Osteocyte (in vitro differentiated cells): ENCODE data around the gene CALR3. TPM values are rescaled to one million over a fixed set of nuclear protein-coding genes. Genes with fewer than 3 reads are reported as not detected.
A peak's percentile ranks its signal among the peaks of the same experiment; 100 is the strongest.

Source experiments
- DNase-seq: peaks from one replicate; pipeline ENCODE4 v3.0.0; 2021; ENCODE audit warnings: mixed read lengths; ENCODE audit not compliant: unreplicated experiment; ENCODE audit errors: extremely low spot score
- H3K27ac Mint-ChIP-seq: one replicate; pipeline ENCODE4 v1.8.0; 2021; ENCODE audit warnings: mild to moderate bottlenecking, mixed read lengths; ENCODE audit not compliant: unreplicated experiment
- H3K27me3 Mint-ChIP-seq: one replicate; pipeline ENCODE4 v1.8.0; 2021; ENCODE audit warnings: mixed read lengths; ENCODE audit not compliant: unreplicated experiment
- H3K36me3 Mint-ChIP-seq: one replicate; pipeline ENCODE4 v1.8.0; 2021; ENCODE audit warnings: mixed read lengths; ENCODE audit not compliant: unreplicated experiment
- H3K4me1 Mint-ChIP-seq: one replicate; pipeline ENCODE4 v1.8.0; 2021; ENCODE audit warnings: mixed read lengths; ENCODE audit not compliant: unreplicated experiment
- H3K4me3 Mint-ChIP-seq: one replicate; pipeline ENCODE4 v1.8.0; 2021; ENCODE audit warnings: mild to moderate bottlenecking, moderate library complexity, mixed read lengths; ENCODE audit not compliant: unreplicated experiment
- H3K9me3 Mint-ChIP-seq: one replicate; pipeline ENCODE4 v1.8.0; 2021; ENCODE audit warnings: mixed read lengths; ENCODE audit not compliant: unreplicated experiment
- CTCF ChIP-seq: fragments of 200-600 bp; sonication (generic); IDR thresholded peaks from 2 replicates; pipeline ENCODE4 v1.5.0; 2021; ENCODE audit warnings: antibody characterized with exemption, mild to moderate bottlenecking, moderate library complexity
- total RNA-seq: library from RNA; stranded (reverse); gene quantifications from 2 replicates; pipeline ENCODE4 v1.2.1, GENCODE V29; 2021

The CALR3 gene
- total RNA-seq, 1 donor from 2014 or later: not detected

- Mint-ChIP-seq H3K4me3 (no peak overlapping the region), H3K27ac (no peak overlapping the region), H3K27me3 (no peaks in the 10 kb centered on the region), H3K4me1 (peaks cover 72% of the 10 kb centered on the region), H3K9me3 (no peaks in the 10 kb centered on the region), H3K36me3 (no peaks in the 10 kb centered on the region)
- DNase-seq: no peak
- no peak for TF ChIP-seq CTCF
Observed at GRCh38 chr19:16459680-16460079, 36.3 kb downstream of the CALR3 start.

GRCh38 chr19:16458391-16459341 lies 37.3 kb downstream of the CALR3 start:
- H3K36me3 Mint-ChIP-seq: peaks cover 3% of the 10 kb centered on the region
- no peak for TF ChIP-seq CTCF
- DNase-seq: no peak
- no peak overlapping the region for H3K4me3 Mint-ChIP-seq
- no peaks in the 10 kb centered on the region for H3K9me3 Mint-ChIP-seq
- H3K27ac Mint-ChIP-seq: peak overlapping the region; percentile 81
- peaks cover 72% of the 10 kb centered on the region for H3K4me1 Mint-ChIP-seq
- H3K27me3 Mint-ChIP-seq: no peaks in the 10 kb centered on the region

- Mint-ChIP-seq H3K9me3 (no peaks in the 10 kb centered on the region), H3K27me3 (no peaks in the 10 kb centered on the region), H3K36me3 (peaks cover 3% of the 10 kb centered on the region), H3K27ac (peak overlapping the region; percentile 81), H3K4me3 (no peak overlapping the region), H3K4me1 (peaks cover 72% of the 10 kb centered on the region)
- DNase-seq: no peak
- TF ChIP-seq CTCF: no peak
Observed at GRCh38 chr19:16457954-16458331, 38.0 kb downstream of the CALR3 start.

DNA sequence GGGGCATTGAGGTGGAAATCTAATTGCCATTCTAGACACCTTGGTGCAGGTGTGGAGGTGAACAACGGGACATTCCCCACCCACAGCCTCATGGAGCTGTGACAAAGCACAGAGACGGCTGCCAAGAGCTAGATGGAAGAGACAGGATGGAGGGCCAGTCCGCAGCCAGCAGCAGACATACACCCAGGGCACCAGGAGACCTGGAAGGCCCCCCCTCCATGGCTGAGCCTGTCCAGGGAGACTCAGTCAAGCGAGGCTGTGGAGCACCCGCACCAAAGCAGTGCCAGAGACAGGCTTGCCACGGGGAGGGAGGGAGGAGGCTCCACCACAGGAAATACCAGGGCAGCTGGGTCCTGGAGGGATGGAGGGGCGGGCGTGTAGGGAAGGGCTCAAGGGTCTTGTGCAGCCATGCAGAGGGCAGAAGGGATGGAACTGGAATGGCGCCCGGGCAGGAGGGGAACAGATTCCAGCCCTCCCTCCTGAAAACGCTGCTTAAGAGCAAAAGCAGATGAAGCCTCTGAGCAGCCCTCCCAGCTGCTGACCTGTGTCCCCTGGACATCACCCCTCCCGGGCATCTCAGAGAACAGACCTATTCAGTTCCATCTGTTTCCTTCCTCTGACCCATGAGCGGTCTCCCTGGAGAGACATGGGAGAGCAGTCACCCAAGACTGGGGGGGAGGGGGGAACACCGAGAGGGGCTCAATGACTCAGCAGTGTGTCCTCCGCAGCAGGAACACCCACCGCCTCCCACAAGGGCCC lies 38.6 kb downstream of the CALR3 start:
- Mint-ChIP-seq H3K27me3 (no peaks in the 10 kb centered on the region), H3K9me3 (no peaks in the 10 kb centered on the region), H3K27ac (peak overlapping the region; percentile 81), H3K4me3 (peak overlapping the region; percentile 54), H3K36me3 (peaks cover 3% of the 10 kb centered on the region), H3K4me1 (peaks cover 72% of the 10 kb centered on the region)
- TF ChIP-seq CTCF: no peak
- DNase-seq: peak; percentile 88
